ENCODE measurements around the gene EPHB1.

EPHB1 gene

GRCh38 chr3:135197246-135197645, 402.2 kb downstream of the EPHB1 start:
- H3F3A ChIP-seq (ENCODE audit: insufficient read depth, low read length), result no peaks in the 10 kb centered on the region
- H3K9ac ChIP-seq (ENCODE audit: low read length), result no peak overlapping the region
- H3K36me3 ChIP-seq (ENCODE audit: insufficient read depth, low read length), result no peaks in the 10 kb centered on the region
- no peak overlapping the region for H2AFZ ChIP-seq (ENCODE audit: low read length)
- no peaks in the 10 kb centered on the region for H3K9me2 ChIP-seq (ENCODE audit: low read depth, low read length)
- TF ChIP-seq CTCF (IDR thresholded peaks at IDR 0.05; ENCODE audit: low read length) (no peak), EZH2 (IDR thresholded peaks at IDR 0.05; ENCODE audit: borderline replicate concordance, low read length) (no peak)
- no peaks in the 10 kb centered on the region for H3K79me2 ChIP-seq (ENCODE audit: insufficient read depth, low read length)
- no peak overlapping the region for H3K27ac ChIP-seq (ENCODE audit: low read depth, low read length, poor library complexity, severe bottlenecking)
- no peaks in the 10 kb centered on the region for H3K4me1 ChIP-seq (ENCODE audit: insufficient read depth, low read length, severe bottlenecking)
- H3K27me3 ChIP-seq (ENCODE audit: insufficient read depth, low read length), result no peaks in the 10 kb centered on the region
- no peaks in the 10 kb centered on the region for H4K20me1 ChIP-seq (ENCODE audit: insufficient read depth, low read length)
- no peak overlapping the region for H3K4me3 ChIP-seq (ENCODE audit: low read depth, low read length, poor library complexity, severe bottlenecking)
- H3K9me3 ChIP-seq (ENCODE audit: low read length), result no peaks in the 10 kb centered on the region
- H3K4me2 ChIP-seq (ENCODE audit: low read length), result no peak overlapping the region

GRCh38 chr3:135197856-135198255, 402.8 kb downstream of the EPHB1 start:
- Histone ChIP-seq H3K79me2 (ENCODE audit: insufficient read depth, low read length) (no peaks in the 10 kb centered on the region), H3K4me3 (ENCODE audit: low read depth, low read length, poor library complexity, severe bottlenecking) (no peak overlapping the region), H3K36me3 (ENCODE audit: insufficient read depth, low read length) (no peaks in the 10 kb centered on the region), H3K27ac (ENCODE audit: low read depth, low read length, poor library complexity, severe bottlenecking) (no peak overlapping the region), H3K4me2 (ENCODE audit: low read length) (no peak overlapping the region), H3K27me3 (ENCODE audit: insufficient read depth, low read length) (no peaks in the 10 kb centered on the region), H3K4me1 (ENCODE audit: insufficient read depth, low read length, severe bottlenecking) (no peaks in the 10 kb centered on the region), H4K20me1 (ENCODE audit: insufficient read depth, low read length) (no peaks in the 10 kb centered on the region), H3K9ac (ENCODE audit: low read length) (no peak overlapping the region), H3K9me2 (ENCODE audit: low read depth, low read length) (no peaks in the 10 kb centered on the region), H3K9me3 (ENCODE audit: low read length) (no peaks in the 10 kb centered on the region), H3F3A (ENCODE audit: insufficient read depth, low read length) (no peaks in the 10 kb centered on the region), H2AFZ (ENCODE audit: low read length) (no peak overlapping the region)
- TF ChIP-seq EZH2 (IDR thresholded peaks at IDR 0.05; ENCODE audit: borderline replicate concordance, low read length), result no peak
- no peak for TF ChIP-seq CTCF (IDR thresholded peaks at IDR 0.05; ENCODE audit: low read length)

- Histone ChIP-seq H3K4me3 (ENCODE audit: low read depth, low read length, poor library complexity, severe bottlenecking) (no peak overlapping the region), H3K27me3 (ENCODE audit: insufficient read depth, low read length) (no peaks in the 10 kb centered on the region), H3K9me2 (ENCODE audit: low read depth, low read length) (no peaks in the 10 kb centered on the region), H3K27ac (ENCODE audit: low read depth, low read length, poor library complexity, severe bottlenecking) (no peak overlapping the region), H3K4me1 (ENCODE audit: insufficient read depth, low read length, severe bottlenecking) (no peaks in the 10 kb centered on the region), H3K4me2 (ENCODE audit: low read length) (no peak overlapping the region), H3K9ac (ENCODE audit: low read length) (no peak overlapping the region), H3K36me3 (ENCODE audit: insufficient read depth, low read length) (no peaks in the 10 kb centered on the region), H3K79me2 (ENCODE audit: insufficient read depth, low read length) (no peaks in the 10 kb centered on the region), H3F3A (ENCODE audit: insufficient read depth, low read length) (no peaks in the 10 kb centered on the region), H2AFZ (ENCODE audit: low read length) (no peak overlapping the region), H4K20me1 (ENCODE audit: insufficient read depth, low read length) (no peaks in the 10 kb centered on the region), H3K9me3 (ENCODE audit: low read length) (no peaks in the 10 kb centered on the region)
- TF ChIP-seq EZH2 (IDR thresholded peaks at IDR 0.05; ENCODE audit: borderline replicate concordance, low read length) (no peak), CTCF (IDR thresholded peaks at IDR 0.05; ENCODE audit: low read length) (no peak)
Observed at GRCh38 chr3:135199137-135199536, 404.1 kb downstream of the EPHB1 start.
